GM19463 (cell line): ENCODE results near the gene VAV3.

Experiments
- ATAC-seq: cut with Tn5 transposase; IDR thresholded peaks from one replicate; pipeline ENCODE4 v1.9.1; 2021; ENCODE audit warnings: mild to moderate bottlenecking, moderate library complexity; ENCODE audit not compliant: unreplicated experiment

VAV3 gene

DNA sequence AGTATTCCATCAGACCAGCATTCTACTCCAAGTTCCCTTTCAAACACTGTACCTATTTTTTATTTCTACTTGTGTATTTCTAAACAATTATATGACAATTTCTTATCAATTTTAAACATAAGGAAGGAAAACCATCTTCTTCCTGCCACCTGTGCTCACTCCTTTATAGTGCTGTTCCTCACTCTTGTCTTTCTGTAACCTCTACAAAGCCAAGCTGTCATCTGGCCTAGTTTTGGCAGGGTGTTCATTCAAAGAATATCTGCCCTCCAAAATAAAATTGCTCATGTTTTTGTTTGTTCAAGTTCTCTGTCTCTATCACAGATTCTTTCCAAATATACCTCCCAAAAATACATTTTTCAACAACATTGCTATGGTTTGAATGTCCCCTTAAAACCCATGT lies 360.2 kb downstream of the VAV3 start:
- no peak for ATAC-seq

DNA sequence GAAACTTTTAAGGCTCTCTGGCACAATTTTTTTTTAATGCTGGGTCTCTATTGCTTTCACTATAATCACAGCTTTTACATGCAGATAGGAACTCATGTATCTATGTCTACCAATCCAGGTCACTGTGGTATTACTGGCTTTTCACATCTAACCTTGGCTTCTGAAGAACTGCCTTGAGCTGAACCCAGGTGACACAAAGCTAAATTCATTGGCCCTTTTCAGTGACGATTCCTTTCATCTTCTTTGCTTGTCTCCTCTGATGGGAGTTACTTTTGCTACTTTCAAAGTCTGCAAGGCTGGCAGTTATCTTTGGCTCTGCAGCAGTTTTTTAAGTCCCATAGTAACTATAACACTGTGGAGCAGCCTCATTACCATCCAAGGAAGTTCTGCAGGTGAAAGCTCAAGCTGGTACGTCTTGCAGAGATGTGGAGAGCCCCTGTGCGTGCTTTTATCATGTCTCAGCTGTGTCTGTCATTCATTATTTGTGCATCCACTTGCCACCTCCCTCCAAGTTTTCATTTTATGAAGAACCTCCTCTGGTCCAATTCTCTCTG lies 364.3 kb downstream of the VAV3 start:
- ATAC-seq, result no peak

DNA sequence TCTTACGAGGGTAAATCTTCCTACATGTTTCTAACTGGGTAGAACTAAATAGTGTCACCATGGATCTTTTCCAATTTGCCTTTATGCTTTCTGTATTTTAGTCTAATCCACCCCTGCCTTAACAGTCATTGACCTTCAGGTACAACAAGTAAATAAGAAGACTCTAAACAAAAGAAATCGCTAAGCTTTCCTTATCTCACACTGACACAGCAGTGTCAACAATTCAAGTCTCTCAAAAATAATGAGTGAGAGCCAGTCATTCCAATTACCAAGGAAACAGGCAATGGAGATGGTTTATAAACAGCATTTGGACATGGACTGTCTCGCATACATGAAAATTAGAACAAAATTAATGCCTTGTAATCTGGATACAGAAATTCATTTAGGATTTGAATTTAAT lies 365.8 kb downstream of the VAV3 start:
- ATAC-seq, result no peak

DNA sequence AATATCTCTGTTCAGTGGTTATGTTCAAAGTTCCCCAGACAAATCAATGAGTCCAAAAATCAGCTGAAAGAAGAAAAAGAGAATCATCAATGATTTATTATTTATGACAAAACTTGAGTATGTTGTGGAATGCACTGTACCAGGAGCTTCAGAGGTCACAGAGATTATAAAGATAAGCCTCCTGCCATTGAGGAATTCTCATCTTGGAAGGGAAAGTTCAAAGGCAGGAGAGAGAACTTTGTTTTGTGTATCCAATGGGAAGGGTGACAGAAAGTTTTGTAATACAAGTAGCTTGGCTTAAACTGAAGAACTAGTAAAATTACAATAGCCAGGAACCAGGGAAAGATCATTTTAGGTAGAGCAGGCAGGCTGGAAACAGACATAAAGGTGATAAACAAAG lies 367.7 kb downstream of the VAV3 start:
- ATAC-seq, result no peak

DNA sequence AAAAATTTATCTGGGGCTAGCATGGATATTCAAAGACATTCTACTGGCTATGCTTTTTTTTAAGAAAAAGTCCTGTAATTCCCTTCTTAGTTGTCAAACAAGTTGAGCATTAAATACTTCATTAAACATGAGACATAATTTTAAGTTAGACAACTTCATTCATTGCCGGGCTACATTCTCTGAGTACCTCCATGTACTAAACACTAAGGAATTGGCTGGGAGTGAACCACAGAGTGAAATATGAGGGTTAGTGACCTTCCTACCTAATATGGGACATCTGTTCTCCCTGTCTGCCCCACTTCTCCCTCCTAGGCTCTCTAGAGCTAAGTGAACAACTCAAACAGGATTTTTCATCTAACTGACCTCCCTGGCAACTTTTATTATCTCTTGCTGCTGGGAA lies 370.4 kb downstream of the VAV3 start:
- ATAC-seq, result no peak

DNA sequence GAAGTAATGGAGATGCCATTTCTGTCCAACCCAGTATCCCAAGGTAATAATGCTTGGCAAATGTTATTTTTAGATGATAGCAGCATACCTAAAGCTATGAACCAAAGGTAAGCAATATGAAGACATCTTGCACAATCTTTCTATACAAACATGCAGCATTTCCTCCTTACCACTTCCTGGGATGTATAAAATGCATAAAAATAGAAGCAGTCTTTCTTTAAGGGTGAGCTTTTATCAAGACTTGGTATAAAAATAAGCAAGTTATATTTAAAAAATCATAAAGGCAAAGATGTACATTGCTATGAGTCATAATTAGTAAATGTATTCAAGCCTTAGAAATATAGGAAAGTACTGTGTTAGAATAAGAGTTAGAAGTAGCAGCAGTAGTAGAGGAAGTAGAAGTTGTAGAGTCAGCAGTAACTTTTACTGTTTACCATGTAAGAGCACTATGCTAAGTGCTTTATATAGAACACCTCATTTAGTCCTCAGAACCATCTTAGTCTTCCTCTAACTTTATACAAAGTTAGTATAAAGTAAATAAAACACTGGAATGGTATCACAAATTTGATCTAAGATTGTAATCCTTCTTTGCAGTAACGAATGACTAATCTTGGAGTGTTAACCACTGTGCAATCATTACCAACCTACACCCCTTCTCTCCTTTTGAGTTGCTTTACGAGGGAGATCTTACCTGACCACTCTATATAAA lies 371.3 kb downstream of the VAV3 start:
- no peak for ATAC-seq

DNA sequence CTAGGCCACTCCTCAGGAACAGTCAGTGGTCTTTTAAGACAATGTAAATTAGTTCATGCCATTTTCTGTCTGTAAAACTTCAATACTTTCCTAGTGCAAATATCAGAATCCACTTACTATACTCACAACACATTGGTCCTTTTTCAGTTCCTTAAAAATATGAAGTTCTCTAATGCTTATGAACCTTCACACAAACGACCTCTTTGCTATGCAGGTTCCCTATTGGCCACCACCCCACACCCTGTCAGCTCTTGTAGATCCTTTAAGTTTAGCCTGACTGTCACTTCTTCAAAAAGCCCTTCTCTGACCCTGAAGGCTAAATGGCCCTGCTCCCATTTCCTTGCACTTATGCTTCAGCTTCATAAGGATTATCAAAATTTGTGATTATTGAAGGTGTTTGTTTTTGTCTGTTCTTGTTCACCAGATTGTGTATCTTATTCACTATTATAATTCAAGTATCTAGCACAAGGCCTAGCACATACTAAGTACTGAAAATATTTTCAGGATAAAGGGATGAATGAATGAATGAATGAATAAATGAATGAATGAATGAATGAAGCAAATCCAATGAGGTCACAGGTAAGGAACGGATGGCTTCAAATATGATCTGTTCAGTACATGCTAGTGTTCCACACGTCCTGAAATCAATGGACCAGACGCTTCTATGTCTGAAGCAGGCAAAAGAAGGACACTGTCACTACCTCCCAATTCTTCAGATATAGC lies 373.9 kb downstream of the VAV3 start:
- ATAC-seq, result peak; percentile 51

DNA sequence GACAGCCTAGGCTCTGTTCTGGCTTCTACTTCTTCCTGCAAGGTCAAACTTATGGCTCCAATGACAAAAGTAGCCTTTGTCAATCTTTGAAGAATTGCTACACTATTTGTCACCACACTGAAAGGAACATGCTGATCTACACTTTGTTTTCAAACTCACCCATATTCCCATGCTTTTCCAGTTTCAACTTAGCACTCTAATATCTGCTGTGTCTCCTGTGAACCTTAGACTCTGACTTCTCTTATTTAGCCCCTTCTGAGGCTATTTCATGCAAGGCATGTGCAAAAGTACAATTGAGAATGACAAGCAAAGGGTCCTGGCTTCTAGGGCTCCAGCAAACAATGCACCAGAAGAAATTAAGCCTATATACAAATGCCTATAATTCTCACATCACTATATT lies 374.9 kb downstream of the VAV3 start:
- no peak for ATAC-seq

DNA sequence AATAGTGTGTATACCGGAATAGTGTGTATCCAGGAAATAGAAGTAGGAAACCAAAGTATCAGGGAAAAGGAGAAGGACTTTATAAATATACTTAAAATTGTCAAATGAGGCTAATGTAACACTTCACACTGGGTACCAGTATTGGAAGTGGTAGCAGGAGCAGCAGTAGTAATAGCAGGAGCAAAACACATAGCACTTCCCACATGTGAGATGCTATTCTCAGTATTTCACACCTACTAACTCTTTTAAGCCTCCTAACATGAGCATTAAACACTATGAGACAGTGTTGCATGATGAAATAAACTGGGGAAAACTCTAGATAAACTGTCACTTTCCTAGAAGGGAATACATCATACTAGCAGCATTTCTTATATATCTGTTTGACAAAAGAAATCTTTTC lies 376.7 kb downstream of the VAV3 start:
- ATAC-seq, result no peak

DNA sequence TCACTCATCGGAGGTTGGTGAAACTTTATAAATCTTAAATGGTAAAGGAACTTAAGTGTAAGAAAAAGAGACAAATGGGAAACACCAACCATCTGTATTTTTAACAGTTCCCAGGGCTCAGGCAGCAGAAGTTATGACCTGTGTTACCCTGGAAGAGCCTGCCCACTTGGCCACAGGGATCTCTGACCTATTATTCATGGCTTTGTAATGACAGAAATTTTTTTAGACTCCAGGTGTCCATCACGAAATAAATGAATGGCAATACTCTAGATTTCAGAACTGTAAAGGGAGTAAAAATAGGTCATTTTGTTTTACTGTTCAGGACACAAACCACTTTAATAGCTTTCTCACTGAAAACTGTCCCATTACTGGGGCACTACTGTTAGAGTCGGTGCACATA lies 389.8 kb downstream of the VAV3 start:
- no peak for ATAC-seq

DNA sequence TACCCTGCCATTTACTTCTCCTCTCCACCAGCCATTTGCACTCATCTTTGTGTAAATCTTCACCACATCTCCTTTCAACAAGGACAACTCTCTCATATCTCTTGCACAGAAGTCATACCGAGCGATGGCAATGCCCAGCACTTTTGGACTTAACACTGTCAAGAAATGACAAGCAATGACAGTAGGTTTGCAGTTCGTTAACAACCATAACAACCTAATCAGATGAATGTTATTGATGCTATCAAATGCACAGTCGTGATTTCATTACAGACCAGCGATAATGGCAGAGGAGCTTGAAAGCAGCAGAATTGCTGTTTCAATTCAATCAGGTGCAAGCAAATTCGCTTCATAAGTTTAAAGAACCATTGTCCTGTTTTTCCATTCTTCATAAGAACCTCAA lies 390.9 kb downstream of the VAV3 start:
- no peak for ATAC-seq

DNA sequence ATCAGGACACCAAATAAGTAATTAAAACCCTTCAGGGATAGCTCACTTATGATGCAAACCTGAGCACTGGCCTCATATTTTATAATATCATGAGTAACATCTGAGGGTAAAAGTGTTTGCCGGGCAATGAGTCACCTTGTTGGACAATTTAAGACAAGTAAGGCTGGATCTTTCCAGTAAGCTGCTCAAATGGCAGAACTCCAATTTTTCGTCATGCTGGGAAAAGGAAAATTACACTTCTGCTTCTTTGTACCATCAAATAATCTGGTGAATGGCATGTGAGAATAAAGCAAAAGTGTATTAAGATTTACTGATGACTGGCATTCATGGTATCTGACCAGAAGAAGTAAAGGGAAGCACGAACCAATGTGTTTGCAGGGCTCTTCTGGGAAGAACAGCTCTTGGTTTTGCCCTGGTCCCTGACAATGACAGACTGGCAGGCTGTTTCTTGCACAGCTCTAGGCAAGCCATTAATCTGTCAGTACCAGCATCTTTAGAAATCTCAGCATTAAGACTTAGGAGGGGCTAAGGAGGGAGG lies 392.2 kb downstream of the VAV3 start:
- no peak for ATAC-seq

DNA sequence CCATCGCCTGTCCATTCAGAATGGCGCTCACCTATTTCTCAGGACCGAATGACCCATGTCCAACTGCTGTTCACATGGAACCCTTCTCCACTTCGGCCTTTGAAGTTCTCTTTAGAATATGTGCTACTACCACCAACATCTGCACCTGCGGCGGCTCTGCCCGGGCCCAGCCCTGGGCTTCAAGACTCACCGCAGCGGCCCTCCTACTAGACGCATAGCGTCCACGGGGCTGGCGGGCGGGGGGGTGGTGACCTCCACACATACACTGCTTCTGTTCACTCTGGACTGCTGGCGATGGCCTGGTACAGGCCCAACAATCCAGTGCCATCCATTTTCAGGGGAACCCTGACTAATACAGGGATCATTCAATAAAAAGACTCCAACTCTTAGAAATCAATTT lies 394.2 kb downstream of the VAV3 start:
- ATAC-seq, result no peak

DNA sequence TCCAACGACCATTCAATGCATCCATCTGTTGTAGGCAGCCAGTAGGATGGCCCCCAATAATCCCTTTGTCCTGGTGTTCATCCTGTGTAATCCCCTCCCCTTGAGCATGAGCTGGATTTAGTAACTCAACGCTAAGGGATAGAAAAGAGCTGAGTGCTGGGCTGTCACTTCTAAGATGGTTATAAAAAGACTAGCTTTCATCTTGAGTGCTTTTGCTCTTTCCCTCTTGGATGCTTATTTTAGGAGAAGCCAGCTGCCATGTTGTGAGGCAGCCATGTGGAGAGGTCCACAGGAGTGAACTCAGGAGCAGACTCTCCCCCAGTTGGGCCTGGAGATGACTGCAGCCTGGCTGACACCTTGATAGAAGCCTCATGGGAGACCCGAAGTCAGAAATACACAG lies 401.5 kb downstream of the VAV3 start:
- no peak for ATAC-seq

DNA sequence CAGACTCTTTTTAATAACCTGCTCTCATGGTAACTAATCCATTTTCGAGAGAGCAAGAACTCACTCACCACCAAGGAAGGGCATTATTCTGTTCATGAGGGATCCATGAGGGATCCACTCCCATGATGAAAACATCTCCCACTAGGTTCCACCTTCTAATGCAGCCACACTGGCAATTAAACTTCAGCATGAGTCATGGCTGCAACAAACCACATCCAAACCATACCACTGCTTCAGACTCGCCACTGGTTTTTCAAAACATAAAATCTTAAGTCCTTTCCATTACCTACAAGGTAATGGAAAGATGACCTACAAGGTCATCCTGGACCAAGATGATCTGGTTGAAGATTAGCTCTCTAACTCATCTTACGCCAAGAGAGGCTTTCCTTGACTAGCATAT lies 405.1 kb downstream of the VAV3 start:
- ATAC-seq, result no peak

DNA sequence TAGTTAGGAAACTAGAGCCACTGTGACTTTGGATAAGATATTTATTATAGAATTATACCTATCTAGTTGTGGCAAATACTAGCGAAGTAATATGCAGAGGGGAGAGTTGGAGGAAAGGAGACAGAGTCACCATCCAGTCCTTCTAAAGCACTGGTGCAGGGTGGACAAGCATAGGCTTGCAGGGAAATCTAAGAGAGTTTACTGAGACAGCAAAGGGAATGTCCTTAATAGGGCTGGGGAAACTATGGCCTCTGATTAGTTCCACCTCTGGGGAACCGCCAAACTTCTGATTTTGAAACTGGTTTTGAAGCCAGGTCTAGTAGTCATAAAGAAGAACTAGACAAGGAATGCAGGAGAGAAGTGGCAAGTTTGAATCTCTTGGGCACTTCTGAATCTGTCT lies 407.9 kb downstream of the VAV3 start:
- ATAC-seq, result no peak

DNA sequence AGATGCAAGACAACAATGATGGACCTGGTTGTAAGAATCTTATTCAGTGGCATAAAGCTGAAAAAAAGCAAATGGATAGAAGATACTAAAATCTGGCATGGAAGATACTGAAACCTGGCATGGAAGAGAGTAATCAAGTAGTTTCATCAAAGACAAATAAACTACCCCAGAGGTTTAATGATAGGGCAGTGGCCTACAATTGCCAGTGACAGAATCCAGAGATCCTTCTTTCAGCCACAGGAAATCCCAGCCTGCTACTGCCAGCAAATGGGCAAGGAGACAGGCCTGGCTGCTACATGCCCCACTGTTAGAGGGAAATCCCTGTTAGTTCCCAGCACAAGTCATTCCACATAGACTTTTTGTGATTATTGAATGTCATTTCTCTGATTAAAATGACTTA lies 409.4 kb downstream of the VAV3 start:
- no peak for ATAC-seq

DNA sequence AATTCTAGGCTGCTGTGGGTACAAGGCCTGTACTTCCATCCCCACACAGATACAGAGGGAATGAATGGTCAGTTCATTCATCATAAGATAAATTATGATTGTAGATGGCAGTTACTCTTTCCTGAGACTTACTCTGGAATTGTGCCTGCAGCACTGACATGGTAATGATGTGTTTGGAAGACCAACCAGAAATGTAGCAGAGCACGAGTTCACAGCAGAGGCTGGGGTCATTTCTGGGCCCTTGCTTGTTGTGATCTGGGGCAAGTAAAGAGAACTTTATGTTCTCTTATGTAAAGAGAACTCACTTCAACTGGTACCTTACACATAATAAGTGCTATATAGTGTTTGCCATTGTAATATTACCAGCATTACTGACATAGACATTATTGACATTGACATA lies 412.2 kb downstream of the VAV3 start:
- no peak for ATAC-seq

DNA sequence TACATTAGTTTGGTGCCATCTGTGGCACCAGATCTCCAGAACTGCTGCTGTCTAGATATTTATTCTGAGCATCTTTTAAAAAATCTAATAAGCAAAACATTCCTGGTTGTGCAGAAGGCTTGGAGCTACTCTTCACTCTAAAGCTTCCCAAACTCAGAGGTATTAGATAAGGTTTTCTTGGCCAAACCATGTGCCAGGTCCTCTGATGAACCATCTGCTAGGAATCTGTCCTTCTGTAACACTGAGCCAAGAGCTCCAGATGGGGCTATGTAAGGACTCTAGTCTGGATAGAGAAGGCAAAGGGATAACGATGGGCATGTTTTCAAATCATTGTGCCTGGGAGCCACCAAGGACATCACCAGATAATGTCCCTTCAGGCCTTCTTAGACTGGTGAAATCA lies 413.5 kb downstream of the VAV3 start:
- ATAC-seq, result no peak

DNA sequence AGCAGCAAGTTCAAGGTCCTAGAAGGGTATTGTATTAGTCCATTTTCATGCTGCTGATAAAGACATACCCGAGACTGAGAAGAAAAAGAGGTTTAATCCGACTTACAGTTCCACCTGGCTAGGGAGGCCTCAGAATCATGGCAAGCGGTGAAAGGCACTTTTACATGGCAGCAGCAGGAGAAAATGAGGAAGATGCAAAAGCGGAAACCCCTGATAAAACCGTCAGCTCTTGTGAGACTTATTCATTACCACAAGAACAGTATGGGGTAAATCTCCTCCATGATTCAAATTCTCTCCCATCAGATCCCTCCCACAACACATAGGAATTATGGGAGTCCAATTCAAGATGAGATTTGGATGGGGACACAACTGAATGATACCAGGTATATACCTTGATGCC lies 414.6 kb downstream of the VAV3 start:
- ATAC-seq, result no peak

DNA sequence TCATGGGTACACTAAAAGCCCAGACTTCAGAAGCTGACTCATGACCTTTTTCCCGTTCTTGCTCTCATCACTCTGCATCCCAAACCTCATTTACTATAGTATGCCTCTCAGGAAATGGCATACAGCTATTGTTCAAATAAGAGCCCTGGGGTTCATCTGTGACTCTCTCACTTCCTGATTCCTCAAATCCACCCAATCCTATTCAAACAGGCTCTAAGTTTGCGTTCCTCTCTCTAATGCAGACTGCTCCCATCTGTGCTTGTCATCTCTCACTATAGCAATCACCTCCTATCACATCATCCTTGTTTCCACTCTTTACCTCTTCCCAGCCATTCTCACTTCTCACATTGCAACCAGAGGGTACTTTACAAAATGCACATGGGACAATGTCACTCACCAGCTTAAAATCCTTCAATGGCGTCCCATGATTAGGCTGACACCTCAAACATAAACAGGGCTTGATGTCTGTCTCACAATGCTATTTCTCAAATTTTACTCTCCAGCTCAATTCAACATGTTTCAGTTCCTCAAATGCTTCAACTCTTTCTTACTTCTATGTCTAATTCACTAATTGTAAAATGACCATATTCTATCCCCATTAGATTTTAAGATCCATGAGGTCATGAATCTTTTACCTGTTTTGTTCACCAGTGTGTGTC lies 415.7 kb downstream of the VAV3 start:
- no peak for ATAC-seq

DNA sequence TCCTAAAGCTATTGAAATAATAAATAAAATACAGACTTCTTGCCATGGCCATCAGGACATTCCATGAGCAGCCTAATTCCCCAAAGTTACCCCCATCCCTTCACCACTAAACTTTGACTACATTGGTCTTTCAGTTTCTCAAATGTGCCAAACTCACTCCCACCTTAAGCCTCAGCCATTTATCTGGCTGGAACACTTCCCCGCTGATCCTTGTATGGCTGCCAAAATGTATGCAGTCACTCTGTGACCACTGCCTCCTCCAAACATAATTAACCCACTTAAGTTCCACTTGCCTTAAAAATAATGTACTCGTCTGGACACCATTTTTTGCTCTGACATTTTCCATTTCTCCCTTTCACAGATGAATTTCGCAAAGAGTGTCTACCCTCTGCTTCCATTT lies 416.7 kb downstream of the VAV3 start:
- ATAC-seq, result no peak
